Measurements from ENCODE around the gene STPG1.

- no peak for TF ChIP-seq CTCF (IDR thresholded peaks at IDR 0.05)
- TF ChIP-seq ZFX (IDR thresholded peaks at IDR 0.05; ENCODE audit: borderline replicate concordance): no peak
These were observed 24.9 kb upstream of the STPG1 start for GRCh38 chr1:24438423-24438901.
